Measurements from ENCODE around the gene GSG1L2. TPM values are rescaled to one million over a fixed set of nuclear protein-coding genes. Genes with fewer than 3 reads are reported as not detected.

The GSG1L2 gene
- total RNA-seq, result not detected in 2 replicates

- Histone ChIP-seq H3K27me3 (ENCODE audit: control insufficient read depth, insufficient read depth, low read length) (no peaks in the 10 kb centered on the region), H3K4me3 (ENCODE audit: low read depth, low read length) (no peak within 1 kb of the TSS), H3K36me3 (ENCODE audit: control insufficient read depth, insufficient read depth, low read length) (no peaks in the 10 kb centered on the region)
- no peak for TF ChIP-seq CTCF (IDR thresholded peaks at IDR 0.05; ENCODE audit: insufficient read depth, low read length, poor library complexity, severe bottlenecking)
- DNase-seq (ENCODE audit: low read depth), result no peak
These were observed at the start of gene GSG1L2 for GRCh38 chr17:9821921-9822320. Gene GSG1L2 (minus strand): TSS chr17:9822079. CDS start chr17:9822071, 8 bp downstream.

- Histone ChIP-seq H3K27me3 (ENCODE audit: control insufficient read depth, insufficient read depth, low read length) (no peaks in the 10 kb centered on the region), H3K4me3 (ENCODE audit: low read depth, low read length) (no peak overlapping the region), H3K36me3 (ENCODE audit: control insufficient read depth, insufficient read depth, low read length) (no peaks in the 10 kb centered on the region)
- no peak for DNase-seq (ENCODE audit: low read depth)
- TF ChIP-seq CTCF (IDR thresholded peaks at IDR 0.05; ENCODE audit: insufficient read depth, low read length, poor library complexity, severe bottlenecking), result no peak
These were observed 46.7 kb upstream of the GSG1L2 start for GRCh38 chr17:9868552-9868951.

- DNase-seq (ENCODE audit: low read depth), result no peak
- Histone ChIP-seq H3K4me3 (ENCODE audit: low read depth, low read length) (no peak overlapping the region), H3K36me3 (ENCODE audit: control insufficient read depth, insufficient read depth, low read length) (no peaks in the 10 kb centered on the region), H3K27me3 (ENCODE audit: control insufficient read depth, insufficient read depth, low read length) (no peaks in the 10 kb centered on the region)
- no peak for TF ChIP-seq CTCF (IDR thresholded peaks at IDR 0.05; ENCODE audit: insufficient read depth, low read length, poor library complexity, severe bottlenecking)
These were observed 43.7 kb upstream of the GSG1L2 start for GRCh38 chr17:9865586-9865985.

- no peak for TF ChIP-seq CTCF (IDR thresholded peaks at IDR 0.05; ENCODE audit: insufficient read depth, low read length, poor library complexity, severe bottlenecking)
- no peak for DNase-seq (ENCODE audit: low read depth)
- H3K27me3 ChIP-seq (ENCODE audit: control insufficient read depth, insufficient read depth, low read length), result no peaks in the 10 kb centered on the region
- no peaks in the 10 kb centered on the region for H3K36me3 ChIP-seq (ENCODE audit: control insufficient read depth, insufficient read depth, low read length)
- no peak overlapping the region for H3K4me3 ChIP-seq (ENCODE audit: low read depth, low read length)
These were observed 41.1 kb upstream of the GSG1L2 start for GRCh38 chr17:9862949-9863348.

GRCh38 chr17:9862220-9862619 is 40.3 kb upstream of the GSG1L2 start:
- TF ChIP-seq CTCF (IDR thresholded peaks at IDR 0.05; ENCODE audit: insufficient read depth, low read length, poor library complexity, severe bottlenecking), result no peak
- Histone ChIP-seq H3K27me3 (ENCODE audit: control insufficient read depth, insufficient read depth, low read length) (no peaks in the 10 kb centered on the region), H3K4me3 (ENCODE audit: low read depth, low read length) (no peak overlapping the region), H3K36me3 (ENCODE audit: control insufficient read depth, insufficient read depth, low read length) (no peaks in the 10 kb centered on the region)
- DNase-seq (ENCODE audit: low read depth), result no peak

GRCh38 chr17:9860851-9861250 is 39.0 kb upstream of the GSG1L2 start:
- no peak for TF ChIP-seq CTCF (IDR thresholded peaks at IDR 0.05; ENCODE audit: insufficient read depth, low read length, poor library complexity, severe bottlenecking)
- no peak overlapping the region for H3K4me3 ChIP-seq (ENCODE audit: low read depth, low read length)
- no peak for DNase-seq (ENCODE audit: low read depth)
- H3K27me3 ChIP-seq (ENCODE audit: control insufficient read depth, insufficient read depth, low read length), result no peaks in the 10 kb centered on the region
- no peaks in the 10 kb centered on the region for H3K36me3 ChIP-seq (ENCODE audit: control insufficient read depth, insufficient read depth, low read length)
